Stomach smooth muscle (tissue), 2 donors: ENCODE data around the gene FBXW5.

Source experiments
- H3K27ac ChIP-seq: one replicate; pipeline ENCODE4 v1.7.0; 2013; ENCODE audit warnings: mild to moderate bottlenecking, low read length, inconsistent platforms
- H3K27me3 ChIP-seq, 2 donors: one replicate each; pipeline ENCODE4 v1.7.0; 2013; ENCODE audit warnings: low read length in 2 of 2; ENCODE audit not compliant: insufficient read depth in 2 of 2, control insufficient read depth in 1 of 2
- H3K36me3 ChIP-seq, 2 donors: one replicate each; pipeline ENCODE4 v1.7.0; 2013; ENCODE audit warnings: low read length in 2 of 2; ENCODE audit not compliant: control insufficient read depth in 2 of 2, insufficient read depth in 2 of 2
- H3K4me1 ChIP-seq: one replicate; pipeline ENCODE4 v1.7.0; 2013; ENCODE audit warnings: low read length; ENCODE audit not compliant: control insufficient read depth, insufficient read depth
- H3K4me3 ChIP-seq, 2 donors: one replicate each; pipeline ENCODE4 v1.7.0; 2013; ENCODE audit warnings: low read length in 2 of 2
- H3K9ac ChIP-seq, 2 donors: one replicate each; pipeline ENCODE4 v1.7.0; 2013; ENCODE audit warnings: low read length in 2 of 2, mild to moderate bottlenecking in 1 of 2
- H3K9me3 ChIP-seq, 2 donors: one replicate each; pipeline ENCODE4 v1.7.0; 2013; ENCODE audit warnings: low read length in 2 of 2; ENCODE audit not compliant: control insufficient read depth in 2 of 2
- donor health status: healthy.
- donor health status: Pancreatic carcinoma.

FBXW5 gene, protein sequence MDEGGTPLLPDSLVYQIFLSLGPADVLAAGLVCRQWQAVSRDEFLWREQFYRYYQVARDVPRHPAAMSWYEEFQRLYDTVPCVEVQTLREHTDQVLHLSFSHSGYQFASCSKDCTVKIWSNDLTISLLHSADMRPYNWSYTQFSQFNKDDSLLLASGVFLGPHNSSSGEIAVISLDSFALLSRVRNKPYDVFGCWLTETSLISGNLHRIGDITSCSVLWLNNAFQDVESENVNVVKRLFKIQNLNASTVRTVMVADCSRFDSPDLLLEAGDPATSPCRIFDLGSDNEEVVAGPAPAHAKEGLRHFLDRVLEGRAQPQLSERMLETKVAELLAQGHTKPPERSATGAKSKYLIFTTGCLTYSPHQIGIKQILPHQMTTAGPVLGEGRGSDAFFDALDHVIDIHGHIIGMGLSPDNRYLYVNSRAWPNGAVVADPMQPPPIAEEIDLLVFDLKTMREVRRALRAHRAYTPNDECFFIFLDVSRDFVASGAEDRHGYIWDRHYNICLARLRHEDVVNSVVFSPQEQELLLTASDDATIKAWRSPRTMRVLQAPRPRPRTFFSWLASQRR

DNA sequence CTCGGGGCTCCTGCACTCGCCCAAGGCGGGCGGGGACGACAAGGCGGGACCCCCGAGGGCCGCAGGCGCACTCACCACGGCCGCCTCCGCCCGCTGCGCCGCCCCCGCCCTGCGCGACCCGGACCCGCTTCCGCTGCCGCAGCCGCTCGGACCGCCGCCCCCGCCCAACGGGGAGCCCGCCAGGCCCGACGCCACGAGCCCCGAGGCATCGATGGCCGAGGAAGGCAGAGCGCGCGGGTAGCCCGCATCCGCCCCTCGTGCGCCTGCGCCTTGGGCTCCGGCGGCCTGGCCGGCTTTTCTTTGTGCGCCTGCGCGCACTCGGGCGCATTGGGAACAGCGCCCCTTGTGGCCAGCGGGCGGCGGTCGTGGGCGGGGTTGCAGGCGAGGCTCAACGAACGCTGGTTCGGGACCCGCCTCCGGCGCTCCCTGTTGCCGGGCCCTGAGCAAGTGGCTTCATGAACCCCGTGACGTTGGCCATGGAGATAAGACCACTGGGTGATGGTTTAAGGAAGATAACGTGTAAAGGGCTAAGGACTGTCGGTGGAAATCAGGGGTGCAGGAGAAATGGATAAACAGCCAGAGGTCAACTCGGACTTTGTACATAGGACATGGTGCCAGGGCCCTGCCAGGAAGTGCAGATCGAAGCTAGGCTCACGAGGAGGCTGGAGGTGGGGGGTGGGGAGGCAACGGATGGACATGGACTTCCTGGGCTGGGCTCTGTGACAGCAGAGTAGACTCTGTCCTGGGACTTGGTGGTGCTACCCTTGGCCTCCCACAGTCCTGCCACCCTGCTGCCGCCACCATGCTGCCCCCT is at the start of gene FBXW5, which contains the start of gene C8G:
TSS of gene FBXW5 (minus strand) at position 220 of the 814 bp plus-strand sequence. CDS start 655 bp downstream, outside the sequence.
TSS of gene C8G (plus strand) at position 725 of the 814 bp plus-strand sequence. CDS start at position 803, 78 bp downstream.
- Histone ChIP-seq H3K27ac (peak within 1 kb of the TSS; percentile 37), H3K9me3 (no peaks in the 10 kb centered on the region), H3K36me3 (peaks cover 20 to 27% of the 10 kb centered on the region in 2 donors), H3K4me3 (peak within 1 kb of the TSS; percentile 75 to 87), H3K27me3 (no peaks in the 10 kb centered on the region), H3K9ac (peak within 1 kb of the TSS; percentile 68 to 78), H3K4me1 (peaks cover 29% of the 10 kb centered on the region)

DNA sequence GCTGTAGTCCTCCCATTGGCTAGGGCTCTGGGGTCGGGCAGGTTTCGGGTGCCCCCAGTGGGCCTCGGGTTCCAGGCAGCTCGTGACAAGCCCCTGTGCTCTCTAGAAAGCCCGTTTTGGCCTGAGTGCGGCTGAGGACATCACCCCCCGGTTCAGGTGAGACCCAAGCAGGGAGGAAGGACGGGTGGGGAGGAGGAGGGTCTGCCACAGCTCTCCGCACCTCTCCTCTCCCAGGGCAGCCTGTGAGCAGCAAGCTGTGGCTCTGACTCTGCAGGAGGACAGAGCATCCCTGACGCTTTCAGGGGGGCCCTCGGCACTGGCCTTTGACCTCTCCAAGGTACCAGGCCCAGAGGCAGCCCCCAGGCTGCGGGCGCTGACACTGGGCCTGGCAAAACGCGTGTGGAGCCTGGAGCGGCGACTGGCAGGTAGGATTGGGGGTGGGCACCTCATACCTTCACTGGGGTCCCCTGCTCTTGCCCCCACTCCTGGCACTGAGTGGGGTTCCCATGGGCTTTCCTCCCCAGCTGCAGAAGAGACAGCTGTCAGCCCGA is 48.4 kb upstream of the FBXW5 start:
- Histone ChIP-seq H3K27me3 (peaks cover 9 to 28% of the 10 kb centered on the region in 2 donors), H3K36me3 (peaks cover 0 to 2% of the 10 kb centered on the region in 2 donors), H3K9me3 (peaks cover 0 to 4% of the 10 kb centered on the region in 2 donors), H3K9ac (peak overlapping the region; percentile 54 to 69), H3K4me1 (peaks cover 41% of the 10 kb centered on the region), H3K27ac (no peak overlapping the region), H3K4me3 (peak overlapping the region; percentile 84 to 85)

DNA sequence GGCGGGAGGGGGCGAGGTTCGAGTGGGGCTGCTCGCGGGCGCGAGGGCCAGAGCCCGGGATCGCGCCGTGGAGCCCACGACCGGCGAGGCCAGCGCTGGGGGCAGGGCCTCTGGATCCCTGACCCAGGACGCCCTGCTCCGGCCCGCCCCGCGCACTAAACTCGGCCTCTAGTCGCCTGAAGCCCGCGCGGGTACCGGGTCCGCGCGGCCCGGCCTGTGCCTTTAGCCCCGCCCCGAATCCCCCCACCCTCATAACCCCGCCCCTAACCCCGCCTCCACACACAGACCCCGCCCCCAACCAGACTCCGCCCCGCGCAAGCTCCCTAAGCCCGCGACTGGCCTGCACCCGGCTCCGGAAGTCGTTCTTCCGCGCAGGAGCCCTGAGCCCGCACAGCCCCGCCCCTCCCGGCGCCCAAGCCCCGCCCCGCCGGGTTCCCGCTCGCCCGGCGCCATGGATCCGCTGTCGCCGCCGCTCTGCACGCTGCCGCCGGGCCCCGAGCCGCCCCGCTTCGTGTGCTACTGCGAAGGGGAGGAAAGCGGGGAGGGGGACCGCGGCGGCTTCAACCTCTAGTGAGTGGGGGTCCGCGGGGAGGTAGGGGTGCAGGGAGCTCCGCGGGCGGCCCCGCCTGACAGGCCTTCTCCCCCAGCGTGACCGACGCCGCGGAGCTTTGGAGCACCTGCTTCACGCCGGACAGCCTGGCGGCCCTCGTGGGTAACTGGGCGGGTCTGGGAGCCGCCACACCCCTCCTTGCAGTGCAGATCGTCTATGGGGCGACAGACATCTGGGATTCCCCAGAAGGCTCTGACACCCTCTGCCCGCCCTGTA is 47.7 kb upstream of the FBXW5 start, which contains the start of gene PAXX:
TSS of gene PAXX (plus strand) at position 430 of the 826 bp plus-strand sequence. CDS start at position 452, 22 bp downstream.
- Histone ChIP-seq H3K4me3 (peak within 1 kb of the TSS; percentile 84 to 85), H3K27ac (no peak within 1 kb of the TSS), H3K27me3 (peaks cover 9 to 24% of the 10 kb centered on the region in 2 donors), H3K9ac (peak within 1 kb of the TSS; percentile 54 to 69), H3K36me3 (peaks cover 0 to 2% of the 10 kb centered on the region in 2 donors), H3K9me3 (peaks cover 0 to 4% of the 10 kb centered on the region in 2 donors), H3K4me1 (peaks cover 37% of the 10 kb centered on the region)

DNA sequence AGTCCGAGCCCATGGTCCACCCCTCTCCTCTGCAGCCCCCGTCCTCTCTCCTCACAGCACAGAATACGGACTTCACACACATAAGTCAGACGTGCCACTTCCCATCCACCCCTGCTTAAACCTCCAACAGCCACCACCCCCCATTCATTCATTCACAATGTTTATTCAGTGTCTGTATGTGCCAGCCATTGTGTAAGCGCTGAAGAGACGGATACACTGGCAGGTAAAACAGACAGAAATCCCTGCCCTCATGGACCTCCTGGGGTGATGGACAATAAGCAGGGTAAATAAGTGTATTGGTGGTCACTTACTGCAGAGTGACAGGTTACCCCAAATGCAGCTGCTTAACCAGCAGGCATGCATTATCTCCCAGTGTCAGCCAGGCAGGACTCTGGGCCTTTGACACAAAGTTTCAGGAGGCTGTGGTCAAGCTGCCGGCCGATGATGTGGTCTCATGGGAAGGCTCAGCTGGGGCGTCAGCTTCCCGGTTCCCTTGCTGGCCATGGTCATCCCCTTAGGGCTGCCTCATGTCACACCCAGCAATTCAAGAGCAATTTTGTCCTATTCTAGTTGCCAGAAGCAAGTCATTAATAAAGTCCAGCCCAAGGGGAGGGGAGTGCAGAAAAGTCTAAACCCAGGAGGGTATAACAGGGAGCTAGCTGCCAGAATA is 45.8 kb upstream of the FBXW5 start:
- Histone ChIP-seq H3K4me3 (no peak overlapping the region), H3K9me3 (peaks cover 0 to 4% of the 10 kb centered on the region in 2 donors), H3K9ac (no peak overlapping the region), H3K27ac (no peak overlapping the region), H3K27me3 (peaks cover 7 to 18% of the 10 kb centered on the region in 2 donors), H3K4me1 (peaks cover 24% of the 10 kb centered on the region), H3K36me3 (peaks cover 0 to 2% of the 10 kb centered on the region in 2 donors)

DNA sequence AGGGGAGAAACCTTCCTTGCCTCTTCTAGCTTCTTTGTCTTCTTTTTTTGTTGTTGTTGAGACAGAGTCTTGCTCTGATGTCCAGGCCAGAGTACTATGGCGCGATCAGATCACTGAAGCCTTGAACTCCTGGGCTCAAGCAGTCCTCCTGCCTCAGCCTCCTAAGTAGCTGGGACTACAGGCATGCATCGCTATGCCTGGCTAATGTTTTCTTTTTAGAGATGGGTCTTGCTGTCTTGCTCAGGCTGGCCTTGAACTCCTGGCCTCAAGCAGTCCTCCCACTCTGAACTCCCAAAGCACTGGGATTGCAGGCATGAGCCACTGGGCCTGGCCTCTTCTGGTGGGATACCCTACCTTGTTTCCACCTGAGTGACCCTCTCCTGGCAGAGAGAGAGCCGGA is 44.3 kb upstream of the FBXW5 start:
- no peak overlapping the region for H3K9ac ChIP-seq
- H3K4me3 ChIP-seq, result no peak overlapping the region
- peaks cover 0 to 4% of the 10 kb centered on the region in 2 donors for H3K9me3 ChIP-seq
- peaks cover 15% of the 10 kb centered on the region for H3K4me1 ChIP-seq
- H3K27me3 ChIP-seq, result peaks cover 11 to 20% of the 10 kb centered on the region in 2 donors
- H3K36me3 ChIP-seq, result peaks cover 0 to 2% of the 10 kb centered on the region in 2 donors
- no peak overlapping the region for H3K27ac ChIP-seq

DNA sequence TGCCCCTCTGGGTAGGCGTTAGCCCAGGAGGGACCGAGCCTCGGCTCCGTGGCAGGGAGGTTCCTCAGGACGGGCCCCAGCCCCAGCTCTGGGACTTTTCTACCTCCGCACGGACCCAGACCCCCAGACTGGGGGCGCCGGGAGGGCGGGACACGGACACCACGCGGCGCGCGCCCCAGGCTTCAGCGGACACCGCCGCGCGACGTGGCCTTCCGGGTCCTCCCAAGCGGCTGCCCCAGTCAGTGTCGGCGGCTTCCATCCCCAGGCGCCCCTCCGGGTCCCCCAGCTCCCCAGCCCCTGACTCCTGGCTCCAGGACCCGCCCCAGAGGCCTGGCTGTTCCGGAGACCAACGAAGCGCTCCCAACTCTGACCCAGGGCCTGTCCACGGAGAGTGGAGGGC is 41.3 kb upstream of the FBXW5 start:
- no peak overlapping the region for H3K27ac ChIP-seq
- H3K36me3 ChIP-seq, result no peaks in the 10 kb centered on the region
- H3K4me1 ChIP-seq, result no peaks in the 10 kb centered on the region
- peaks cover 0 to 4% of the 10 kb centered on the region in 2 donors for H3K9me3 ChIP-seq
- no peak overlapping the region for H3K4me3 ChIP-seq
- H3K9ac ChIP-seq, result no peak overlapping the region
- H3K27me3 ChIP-seq, result peaks cover 17 to 25% of the 10 kb centered on the region in 2 donors

DNA sequence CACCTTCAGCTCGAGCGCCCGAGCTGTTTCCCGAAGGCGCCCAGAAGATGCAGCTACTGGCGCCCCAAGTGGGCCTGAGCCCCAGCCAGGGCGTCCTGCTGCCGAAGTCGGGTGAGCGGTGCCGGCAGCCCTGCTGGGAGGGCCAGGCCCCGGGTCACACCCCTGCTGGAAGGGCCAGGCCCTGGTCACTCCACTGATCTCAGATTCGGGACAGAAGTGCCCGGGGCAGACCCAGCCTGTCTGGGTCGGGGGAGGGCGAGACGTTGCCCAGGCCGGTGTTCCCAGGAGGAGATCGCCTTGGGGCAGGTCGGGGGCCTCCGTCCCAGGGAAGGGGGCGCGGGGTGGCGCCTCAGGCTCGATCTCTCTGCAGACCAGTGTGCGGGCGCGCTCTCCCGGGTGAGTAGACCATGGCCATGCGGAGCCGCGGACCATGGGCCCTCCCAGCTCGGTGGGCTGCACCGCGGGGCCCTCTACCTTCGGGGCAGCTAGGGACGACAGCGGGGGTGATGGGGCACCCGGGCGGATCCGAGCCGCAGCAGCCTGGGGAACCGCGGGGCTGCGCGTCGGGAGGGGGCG is 40.6 kb upstream of the FBXW5 start:
- Histone ChIP-seq H3K4me3 (no peak overlapping the region), H3K36me3 (no peaks in the 10 kb centered on the region), H3K27me3 (peaks cover 21 to 25% of the 10 kb centered on the region in 2 donors), H3K4me1 (no peaks in the 10 kb centered on the region), H3K9me3 (no peaks in the 10 kb centered on the region), H3K27ac (no peak overlapping the region), H3K9ac (no peak overlapping the region)

DNA sequence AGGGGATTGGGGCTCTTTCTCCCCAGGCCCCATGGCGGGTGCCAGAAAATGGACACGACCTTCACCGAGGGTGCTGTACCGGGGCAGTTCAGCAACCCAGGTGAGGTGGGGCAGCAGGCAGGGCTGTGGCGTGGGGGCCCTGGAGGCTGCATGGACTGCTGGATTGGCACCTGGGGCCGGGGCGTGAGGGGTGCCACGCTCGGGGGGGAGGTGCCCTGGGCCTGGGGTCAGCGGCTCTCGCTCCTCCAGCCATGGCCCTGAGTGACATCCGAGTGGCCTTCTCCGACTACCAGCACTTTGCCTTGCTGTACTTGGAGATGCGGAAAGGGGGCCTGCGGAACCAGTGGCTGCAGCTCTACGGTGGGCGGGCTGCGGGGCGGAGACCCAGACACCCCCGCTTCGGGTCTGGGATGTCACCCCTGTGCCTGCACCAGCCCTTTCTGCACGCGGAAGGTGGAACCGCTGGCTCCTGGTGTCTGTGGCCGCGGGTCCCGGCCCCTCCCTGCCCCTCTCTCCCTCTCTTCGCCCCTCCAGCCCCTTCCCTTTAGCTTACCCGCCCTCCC is 40.0 kb upstream of the FBXW5 start:
- no peak overlapping the region for H3K9ac ChIP-seq
- H3K4me1 ChIP-seq, result no peaks in the 10 kb centered on the region
- no peaks in the 10 kb centered on the region for H3K36me3 ChIP-seq
- no peaks in the 10 kb centered on the region for H3K9me3 ChIP-seq
- H3K27ac ChIP-seq, result no peak overlapping the region
- H3K27me3 ChIP-seq, result peaks cover 21 to 25% of the 10 kb centered on the region in 2 donors
- H3K4me3 ChIP-seq, result no peak overlapping the region
